HG03196 (cell line): ENCODE measurements around the gene DRAM1.
A peak's percentile ranks its signal among the peaks of the same experiment; 100 is the strongest.

Experiments used
- ATAC-seq: cut with Tn5 transposase; IDR thresholded peaks from one replicate; pipeline ENCODE4 v1.9.1; 2021; ENCODE audit not compliant: unreplicated experiment

The DRAM1 gene

DNA sequence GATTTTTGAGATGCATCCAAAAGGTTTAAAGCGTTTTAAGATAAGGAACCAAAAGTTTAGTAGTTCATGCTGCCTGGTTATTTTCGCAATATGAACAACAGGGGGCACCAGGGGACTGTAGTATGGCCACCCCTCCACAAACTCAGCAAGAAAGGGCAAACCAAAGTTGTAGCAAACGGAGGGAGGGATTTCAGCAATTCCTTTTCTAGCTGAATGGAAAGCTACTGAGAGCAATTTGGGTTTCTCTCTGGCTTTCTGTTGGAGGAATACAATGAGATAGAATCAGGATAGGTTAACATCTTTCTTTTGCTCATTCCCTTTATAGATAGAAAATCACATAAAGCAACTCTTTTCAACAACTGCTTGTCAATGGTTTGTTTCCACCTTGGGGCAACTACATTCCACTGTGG, 62.5 kb downstream of the DRAM1 start:
- no peak for ATAC-seq

DNA sequence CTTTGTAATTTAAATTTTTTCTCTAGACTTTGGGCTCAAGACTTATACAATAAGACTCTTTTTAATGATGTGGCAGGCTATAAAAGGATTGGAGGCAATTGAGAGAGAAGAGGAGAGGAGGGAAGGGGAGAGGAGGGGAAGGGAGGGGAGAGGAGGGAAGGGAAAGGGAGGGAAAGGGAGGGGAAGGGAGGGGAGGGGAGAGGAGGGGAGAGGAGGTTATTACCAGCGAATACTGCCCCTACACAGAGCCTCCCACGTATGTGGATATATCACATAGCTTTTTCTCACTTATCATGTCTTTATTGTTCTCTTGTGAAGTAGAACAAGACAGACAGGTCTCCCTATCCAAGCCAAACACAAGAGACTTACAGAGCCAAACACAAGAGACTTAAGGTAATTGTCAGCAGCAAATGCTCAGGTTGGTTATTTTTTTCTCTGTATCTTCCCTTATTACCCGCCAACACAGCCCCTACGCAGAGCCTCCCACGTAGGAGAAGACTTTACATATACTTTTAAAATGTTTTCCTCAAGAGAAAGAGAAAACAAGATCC, 63.1 kb downstream of the DRAM1 start:
- ATAC-seq = no peak

DNA sequence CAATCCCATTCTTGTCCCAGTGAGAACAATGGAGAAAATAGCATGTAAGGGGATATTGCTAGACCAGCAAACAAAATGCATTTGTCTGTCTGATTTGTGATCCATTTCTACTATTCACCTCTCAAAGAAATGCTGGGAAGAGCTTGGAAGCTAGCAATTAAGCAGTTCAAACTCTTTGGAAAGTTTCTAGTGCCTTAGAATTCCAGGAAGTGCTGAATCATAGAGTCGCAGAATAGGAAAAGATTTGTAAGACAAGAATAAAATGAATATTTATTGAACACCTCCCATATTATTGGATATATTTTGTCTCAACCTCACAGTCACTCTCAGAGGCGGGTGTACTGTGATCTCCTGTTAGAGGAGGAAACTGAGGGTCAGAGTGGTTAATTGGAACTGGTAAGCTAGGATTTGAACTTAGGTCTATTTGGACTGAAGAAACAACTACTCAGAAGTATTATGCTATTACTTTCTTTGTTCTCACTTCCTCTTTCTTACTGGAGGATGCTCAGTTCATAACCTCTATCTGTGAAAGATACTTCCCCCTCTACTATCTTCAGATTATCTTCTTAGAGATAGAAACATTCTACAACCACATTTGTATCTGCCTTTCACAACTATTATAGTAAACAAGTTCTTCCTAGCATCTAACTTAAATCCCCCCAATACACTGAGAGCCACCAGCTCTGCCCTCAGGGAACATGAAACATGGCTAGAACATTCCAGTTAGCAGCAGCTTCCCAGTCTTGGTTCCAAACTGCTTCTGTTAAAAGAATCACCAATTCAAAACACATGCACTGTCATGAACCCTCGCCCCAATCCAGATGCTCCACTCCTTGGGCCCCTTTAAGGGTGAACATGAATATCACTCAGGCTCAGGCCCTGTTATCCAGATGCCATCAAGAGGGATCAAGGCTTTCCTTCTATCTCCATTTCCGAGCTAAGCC, 64.2 kb downstream of the DRAM1 start:
- ATAC-seq = peak; percentile 72

DNA sequence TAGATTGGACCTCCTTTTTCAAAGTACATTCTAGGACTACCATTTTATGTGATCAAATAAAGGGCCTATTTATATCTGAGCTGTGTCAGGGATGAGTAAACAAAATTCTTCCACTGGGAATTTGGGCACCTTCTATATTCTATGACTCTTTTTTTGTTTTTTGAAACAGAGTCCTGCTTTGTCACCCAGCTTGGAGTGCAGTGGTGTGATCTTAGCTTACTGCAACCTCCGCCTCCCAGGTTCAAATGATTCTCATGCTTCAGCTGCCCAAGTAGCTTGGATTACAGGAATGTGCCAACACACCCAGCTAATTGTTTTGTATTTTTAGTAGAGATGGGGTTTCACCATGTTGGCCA, 64.8 kb downstream of the DRAM1 start:
- ATAC-seq = no peak

DNA sequence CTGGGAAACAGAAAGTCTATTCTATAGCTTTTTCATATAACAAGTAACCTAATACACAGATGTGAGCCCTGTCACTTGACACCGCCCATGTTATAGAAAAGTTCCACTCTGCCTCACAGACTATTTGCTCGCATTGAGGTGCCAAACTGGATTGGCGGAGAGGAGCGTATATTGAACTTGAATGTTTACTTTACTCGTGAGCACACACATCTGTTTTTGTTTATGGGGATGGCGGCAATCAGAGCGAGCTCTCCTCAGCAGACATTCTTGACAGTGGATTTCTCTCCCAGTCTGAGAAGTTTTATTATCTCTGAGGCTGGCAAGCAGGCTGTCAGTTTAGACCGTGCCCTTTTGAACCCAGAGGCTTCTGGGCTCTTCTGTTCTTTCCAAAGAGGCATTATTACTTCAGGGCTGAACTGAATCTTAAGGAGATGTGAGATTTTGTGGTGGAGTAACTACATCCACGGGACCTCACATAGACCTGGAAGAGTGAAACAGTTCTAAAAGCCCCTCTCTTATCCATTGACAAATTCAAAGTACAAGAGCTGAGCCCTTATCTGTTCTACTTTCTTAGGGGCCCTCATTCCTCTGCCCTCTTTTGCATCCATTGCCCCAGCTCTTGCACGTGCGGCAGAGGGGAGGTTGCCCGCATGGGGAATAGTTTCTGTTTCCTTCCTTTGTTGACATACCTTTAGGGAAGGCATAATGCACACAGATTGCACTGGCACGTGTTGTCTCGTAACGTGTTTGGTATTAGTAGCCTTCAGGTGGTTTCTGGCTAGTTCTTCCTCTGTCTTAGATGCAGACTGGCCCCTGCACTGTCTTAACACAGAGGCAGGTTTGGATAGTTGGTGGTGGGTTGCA, 68.2 kb downstream of the DRAM1 start:
- no peak for ATAC-seq

DNA sequence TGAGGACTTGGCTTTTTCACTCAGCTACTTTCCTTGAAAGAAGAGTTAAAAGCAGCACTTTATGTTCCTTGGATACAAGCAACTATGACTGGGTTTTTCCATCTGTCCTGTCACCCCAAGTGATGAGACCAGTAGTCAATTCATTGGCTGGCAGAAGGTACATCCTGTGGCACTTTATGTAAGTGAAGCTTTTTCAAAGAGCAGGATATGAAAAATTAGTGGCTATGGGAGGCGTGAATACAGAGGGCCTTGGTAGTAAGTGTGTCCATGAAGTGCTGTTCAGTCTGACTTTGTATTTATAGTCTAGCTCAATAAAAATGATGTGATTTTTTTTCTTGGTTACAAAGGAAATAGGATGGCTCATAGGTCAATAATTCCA, 68.8 kb downstream of the DRAM1 start:
- ATAC-seq = no peak

DNA sequence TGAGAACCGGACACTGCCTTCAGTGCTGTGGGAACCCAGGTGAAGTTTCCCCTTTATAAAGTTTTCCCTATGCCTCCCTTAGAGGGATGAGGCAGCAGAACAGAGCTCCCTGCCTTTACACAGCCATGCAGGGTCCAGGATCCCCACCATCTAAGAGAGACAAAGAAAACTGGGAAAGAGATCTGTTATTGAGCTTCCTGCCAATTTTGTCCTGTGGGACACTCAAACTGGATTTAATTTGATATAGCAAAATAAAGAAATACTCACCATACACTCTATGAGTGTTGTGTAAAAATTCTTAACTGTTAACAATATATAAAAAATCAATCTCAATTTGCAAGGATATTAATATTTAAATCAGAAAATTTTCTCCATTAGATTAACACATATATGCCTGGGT, 69.9 kb downstream of the DRAM1 start:
- no peak for ATAC-seq

DNA sequence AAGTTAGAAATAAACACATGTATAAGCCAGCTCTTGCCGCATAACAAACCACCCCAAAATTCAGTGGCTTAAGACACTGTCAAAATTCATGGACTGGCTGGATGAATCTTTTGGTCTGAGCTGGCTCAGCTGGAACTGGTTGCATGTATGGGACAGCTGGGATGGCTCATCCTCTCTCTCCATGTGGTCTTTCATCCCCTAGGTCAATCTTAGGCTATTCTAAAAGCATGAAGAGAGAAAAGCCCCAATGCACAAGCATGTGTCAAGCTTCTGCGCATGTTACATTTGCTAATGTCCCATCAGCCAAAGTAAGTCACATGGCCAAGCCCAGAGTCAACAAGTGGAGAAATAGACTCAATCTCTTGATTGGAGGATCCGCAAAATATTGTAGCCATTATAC, 71.0 kb downstream of the DRAM1 start:
- no peak for ATAC-seq

DNA sequence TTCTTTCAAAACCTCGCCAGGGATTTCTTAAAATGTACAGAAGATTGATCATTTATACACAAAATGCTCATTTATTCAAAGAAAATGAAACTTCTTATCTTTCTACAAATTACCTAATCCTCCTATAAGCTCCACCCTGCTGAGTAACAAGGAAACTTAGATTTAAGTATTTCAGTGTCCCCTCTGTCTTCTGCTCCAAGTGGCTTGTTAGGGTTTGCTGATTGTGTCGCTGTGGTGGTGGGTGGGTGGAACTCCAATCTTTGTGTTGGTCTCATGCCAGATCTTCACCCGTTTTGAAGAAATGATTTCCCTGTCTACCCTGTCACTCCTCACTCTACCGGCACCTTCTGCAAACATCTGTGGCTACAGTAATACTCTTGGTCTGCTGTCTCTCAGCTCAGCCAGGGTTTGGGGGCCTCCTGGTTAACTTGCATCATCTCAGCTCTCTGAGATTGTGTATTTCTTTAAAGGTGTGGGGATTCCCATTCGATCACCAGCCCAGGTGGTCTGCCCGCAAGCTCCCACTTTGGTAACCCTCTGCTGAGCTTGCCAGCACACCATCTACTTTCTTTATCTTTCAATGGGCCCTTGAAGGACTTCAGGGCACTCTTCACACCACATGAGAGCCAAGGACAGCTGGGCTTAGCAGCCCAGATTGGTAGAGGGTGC, 73.8 kb downstream of the DRAM1 start:
- no peak for ATAC-seq

DNA sequence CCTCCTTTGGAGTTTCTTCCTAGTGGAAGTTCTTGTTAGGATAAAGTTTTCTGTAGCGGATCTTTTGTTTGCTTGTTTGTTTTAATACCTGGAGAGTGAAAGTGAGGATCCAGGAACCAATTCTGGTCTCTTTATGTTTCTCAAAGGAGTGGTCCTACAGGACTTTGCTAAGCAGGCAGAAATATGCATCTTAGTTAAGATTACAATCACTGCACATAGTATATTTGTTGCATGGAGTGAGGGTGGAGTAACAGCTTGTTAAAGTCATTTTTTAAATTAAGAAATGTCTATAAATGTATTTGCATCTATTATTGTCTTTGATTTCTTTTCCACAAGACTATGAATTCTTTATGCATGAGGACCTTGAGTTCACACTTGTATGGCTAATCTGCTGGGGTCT, 76.7 kb downstream of the DRAM1 start:
- no peak for ATAC-seq

DNA sequence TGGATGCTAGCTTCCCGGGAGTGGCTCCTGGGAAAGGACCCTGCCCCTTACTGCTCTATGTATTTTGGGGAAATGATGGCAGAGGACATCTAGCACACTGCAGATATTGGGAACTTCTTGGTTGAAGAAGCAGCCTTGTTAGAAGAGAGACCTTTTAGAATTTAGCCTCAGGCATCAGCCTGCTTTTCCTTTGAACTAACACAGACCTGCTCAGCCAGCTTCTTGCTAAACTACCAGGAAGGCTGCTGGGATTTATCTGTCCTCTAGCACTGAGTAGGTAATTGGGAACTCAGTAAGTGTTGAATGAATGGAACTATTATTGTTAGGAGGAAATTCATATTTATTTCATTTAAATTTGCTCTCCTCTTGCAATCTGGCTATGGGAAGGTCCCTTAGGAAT, 77.3 kb downstream of the DRAM1 start:
- no peak for ATAC-seq

DNA sequence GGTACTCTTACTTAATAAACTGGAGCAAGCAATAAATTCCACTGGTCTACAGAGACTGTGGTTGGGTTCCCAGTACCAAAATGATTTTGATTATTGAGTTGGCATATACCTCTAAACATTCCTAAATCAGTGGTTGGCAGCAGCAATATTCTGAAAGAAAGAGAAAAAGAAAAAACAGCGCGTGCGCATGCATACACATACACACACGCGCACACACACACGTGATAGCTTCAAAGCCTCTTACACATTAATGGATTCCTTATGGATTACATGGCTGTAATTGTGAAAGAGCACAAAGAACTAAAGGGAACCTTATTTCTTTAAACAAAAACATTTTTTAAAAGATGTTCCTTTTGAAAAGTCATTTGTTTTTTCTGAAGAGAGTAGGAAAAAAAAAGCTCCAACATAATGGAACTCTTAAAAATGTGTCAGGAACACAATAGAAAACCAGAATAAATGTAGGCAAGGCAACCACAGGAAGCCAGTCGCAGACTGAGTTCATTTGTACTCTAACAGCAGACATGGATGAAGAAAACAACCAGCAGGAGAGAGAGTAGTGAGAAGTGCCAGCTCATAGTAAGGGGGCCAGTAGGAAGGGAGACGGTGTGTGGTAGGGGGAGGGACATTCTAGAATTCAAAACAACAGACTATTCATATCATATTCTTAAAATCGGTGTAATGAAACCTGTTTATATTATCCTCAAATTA, 80.0 kb downstream of the DRAM1 start:
- no peak for ATAC-seq

DNA sequence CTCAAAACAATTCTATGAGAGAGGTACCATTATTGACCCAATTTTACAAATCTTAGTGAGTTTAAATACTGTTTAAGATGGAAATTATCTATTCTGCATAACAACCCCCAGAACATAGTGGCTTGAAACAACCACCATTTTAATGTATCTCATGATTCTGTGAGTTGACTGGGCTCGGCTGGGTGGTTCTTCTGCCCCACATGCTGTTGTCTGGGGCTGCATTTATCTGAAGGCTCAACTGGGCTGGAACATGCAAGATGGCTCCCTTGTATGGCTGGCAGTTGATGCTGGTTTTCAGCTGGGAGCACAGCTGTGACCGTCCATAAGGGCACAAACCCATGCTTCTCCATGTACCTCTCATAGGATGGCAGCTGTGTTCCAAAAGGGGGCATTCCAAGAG, 82.2 kb downstream of the DRAM1 start:
- ATAC-seq = no peak

DNA sequence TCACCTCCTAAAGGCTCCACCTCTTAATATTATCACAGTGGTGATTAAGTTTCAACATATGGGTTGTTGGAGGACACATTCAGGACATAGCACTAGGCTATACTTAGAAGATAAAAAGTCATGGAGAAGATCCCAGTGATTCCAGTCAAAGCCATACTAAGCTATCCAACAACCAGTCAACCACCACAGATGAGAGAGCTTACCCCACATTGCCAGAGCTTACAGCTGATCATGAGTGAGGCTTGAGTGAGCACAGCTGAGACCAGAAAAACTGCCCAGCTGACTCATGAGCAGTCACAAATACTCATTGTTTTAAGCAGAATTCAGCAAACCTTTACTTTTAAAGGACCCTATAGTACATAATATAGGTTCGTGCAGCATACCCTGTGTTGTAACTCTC, 85.1 kb downstream of the DRAM1 start:
- ATAC-seq = no peak

DNA sequence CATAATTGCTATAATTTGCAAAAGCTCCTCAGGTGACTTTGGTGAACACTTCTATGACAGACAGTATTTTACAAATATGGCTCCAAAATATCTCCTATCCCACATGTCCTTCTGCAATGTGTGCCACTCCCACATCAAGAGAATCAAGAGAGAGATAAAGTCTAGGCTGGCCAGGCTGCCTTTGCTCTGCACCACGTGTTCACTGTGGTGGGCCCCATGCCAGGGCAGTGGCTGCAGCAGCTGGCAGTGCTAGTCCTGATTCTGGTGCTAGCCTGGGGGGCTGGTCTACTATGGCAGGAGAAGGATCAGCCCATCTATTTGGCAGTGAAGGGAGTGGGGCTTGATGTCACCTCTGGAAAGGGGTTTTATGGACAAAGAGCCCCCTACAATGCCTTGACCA, 86.3 kb downstream of the DRAM1 start:
- ATAC-seq = no peak

DNA sequence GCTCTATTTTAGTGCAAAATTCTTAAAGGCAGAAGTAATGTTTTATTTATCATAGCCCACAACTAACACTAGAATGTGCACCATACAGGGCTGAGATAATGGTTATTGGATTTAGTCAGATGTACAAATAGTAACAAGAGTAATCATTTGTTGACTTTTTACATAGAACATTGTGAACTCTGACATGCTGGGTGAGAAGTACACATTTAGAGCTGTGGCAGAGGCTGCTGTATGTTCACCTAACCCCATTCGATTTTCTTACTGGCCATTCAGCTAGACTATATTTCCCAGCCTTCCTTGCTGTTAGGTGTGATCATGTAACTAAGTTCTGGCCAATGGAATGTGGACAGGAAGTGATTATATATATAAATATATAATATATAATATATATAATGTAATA, 89.1 kb downstream of the DRAM1 start:
- ATAC-seq = no peak

DNA sequence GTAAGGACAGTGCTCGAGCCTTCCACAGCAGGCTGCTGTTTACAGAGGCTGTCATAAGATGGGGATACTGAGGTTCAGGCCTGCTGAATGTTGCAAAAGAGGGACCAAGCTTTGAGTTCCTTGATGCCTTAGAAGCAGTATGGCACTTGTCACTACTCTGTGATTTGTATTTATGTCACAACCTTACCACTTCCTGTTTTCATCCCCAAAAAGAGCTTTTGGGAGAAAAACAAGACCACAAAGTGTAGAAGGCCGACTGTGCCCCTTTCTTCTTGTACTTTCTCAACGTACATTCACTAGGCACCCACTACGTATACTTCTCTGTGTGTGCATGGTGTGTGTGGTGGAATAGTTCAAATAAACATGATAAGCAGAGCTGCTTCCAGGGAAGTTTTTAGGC, 90.1 kb downstream of the DRAM1 start:
- ATAC-seq = no peak

DNA sequence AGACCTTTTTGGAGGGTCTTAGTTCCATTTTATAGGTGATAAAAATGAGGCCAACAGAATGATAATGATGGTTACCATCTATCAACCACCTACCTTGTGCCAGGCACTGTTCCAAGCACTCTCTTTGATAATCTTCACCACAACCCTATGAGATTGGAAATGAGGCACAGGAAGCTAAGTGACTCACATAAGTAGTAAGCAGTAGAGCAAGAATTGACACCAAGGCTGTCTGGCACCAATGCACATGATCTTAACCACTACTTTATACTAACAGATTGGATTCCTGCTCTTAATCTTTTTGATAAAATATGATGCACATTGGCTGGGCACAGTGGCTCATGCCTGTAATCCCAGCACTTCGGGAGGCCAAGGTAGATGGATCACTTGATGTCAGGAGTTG, 91.4 kb downstream of the DRAM1 start:
- no peak for ATAC-seq
